GM18858 (cell line): ENCODE results near the gene MAGI2.
"Not testable (repeated sequence)": the region's sequence is repeated elsewhere in the genome, so short reads cannot be mapped to it uniquely, and the experiment has no call there.

ENCODE experiments used
- ATAC-seq: cut with Tn5 transposase; IDR thresholded peaks from one replicate; pipeline ENCODE4 v1.9.1; 2021; ENCODE audit not compliant: unreplicated experiment

Gene MAGI2

GRCh38 chr7:78261739-78262138 is 1191.7 kb downstream of the MAGI2 start:
- ATAC-seq: no peak

DNA sequence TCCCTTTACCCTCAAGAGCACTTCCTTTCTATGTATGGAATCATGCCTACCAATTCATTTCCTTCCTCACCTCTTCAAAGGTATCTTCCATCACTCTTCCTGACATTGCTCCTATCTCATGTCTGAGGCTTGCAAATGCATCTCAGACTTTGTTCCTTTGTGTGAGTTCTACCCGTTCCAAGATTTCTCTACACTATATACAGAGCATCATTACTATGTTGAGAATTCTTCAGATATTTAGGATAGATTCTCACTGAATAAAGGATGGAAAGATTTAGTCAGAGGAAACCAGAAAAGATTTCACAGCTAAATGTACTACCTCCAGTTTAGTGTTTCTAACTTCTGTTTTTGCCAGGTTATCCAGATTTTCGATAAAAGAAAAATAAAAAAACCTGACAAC is 1192.2 kb downstream of the MAGI2 start:
- no peak for ATAC-seq

GRCh38 chr7:78260826-78261225 is 1192.6 kb downstream of the MAGI2 start:
- no peak for ATAC-seq

GRCh38 chr7:78254726-78255055 is 1198.8 kb downstream of the MAGI2 start:
- no peak for ATAC-seq

GRCh38 chr7:78253850-78254725 is 1199.4 kb downstream of the MAGI2 start:
- no peak for ATAC-seq

GRCh38 chr7:78248867-78249266 is 1204.6 kb downstream of the MAGI2 start:
- no peak for ATAC-seq

GRCh38 chr7:78247910-78248689 is 1205.4 kb downstream of the MAGI2 start:
- ATAC-seq: no peak

- not testable (repeated sequence) for ATAC-seq
Measured at GRCh38 chr7:78240179-78240578, 1213.3 kb downstream of the MAGI2 start.

DNA sequence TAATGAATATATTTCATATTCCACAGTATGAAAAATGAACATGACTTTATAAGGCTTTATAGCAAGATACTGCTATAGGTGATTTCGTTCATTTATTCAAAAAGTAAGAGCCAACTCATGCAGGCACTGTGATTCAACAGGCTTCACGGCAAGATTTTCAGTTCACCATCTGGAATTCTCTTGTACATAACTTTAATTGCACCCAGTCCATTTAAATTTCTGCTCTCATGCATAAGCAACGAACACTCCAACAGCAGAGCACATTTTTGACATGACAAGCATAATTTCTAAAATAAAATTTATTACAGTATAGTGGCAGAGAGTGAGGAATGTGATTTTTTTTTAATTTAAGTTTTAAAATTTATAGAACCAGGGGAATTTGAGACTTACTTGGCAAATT is 1218.8 kb downstream of the MAGI2 start:
- ATAC-seq: no peak

- ATAC-seq: no peak
Measured at GRCh38 chr7:78232806-78233205, 1220.7 kb downstream of the MAGI2 start.

DNA sequence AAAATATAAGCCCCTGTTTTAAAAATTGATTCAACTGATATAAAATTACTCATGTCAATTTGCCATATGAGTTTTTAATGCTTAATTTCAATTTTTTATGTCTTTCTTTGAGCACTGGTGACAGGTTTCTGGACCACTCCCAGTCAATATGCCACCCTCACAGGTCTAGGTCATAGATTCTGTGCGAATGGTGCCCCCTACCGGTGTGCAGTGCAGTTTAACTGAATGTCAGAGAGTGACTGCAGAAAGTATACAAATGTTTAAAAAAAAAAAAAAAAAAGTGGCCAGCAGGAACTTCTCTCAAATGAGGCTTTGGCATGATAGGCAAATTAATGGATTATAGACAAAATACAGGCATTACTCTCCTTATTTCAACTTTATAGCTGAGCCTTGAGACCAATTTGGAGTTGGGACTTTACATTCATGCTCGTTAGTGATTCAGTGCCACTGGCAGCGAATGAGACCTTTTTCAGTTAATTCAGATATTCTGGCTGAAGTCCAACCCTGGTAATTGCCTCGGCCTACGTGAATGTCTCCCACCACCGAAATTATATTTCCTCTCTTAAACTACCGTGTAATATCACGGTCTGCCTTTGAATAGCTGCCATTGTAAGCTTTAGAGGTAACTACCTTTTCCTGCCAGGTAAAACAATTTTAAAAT is 1227.3 kb downstream of the MAGI2 start:
- no peak for ATAC-seq

DNA sequence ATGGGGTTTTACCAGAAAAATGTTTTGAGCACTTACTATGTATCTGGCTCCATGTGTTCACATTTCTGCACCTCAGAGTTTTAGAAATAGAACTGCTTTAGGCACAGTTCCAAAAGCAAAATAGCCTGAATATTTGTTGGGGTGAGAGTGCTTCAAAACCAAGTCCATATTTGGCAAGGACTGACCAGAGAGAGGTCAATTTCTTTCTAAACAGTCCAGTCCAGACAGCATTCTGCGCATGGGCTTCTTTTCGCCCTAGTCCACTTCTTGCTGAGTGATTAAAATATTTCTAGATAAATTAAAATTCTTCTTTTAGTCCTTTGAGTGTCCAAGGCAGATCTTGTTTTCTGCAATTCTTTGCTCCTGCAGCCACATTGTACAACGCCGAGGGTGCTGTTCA is 1227.9 kb downstream of the MAGI2 start:
- no peak for ATAC-seq

- no peak for ATAC-seq
Measured at GRCh38 chr7:78224923-78225322, 1228.5 kb downstream of the MAGI2 start.

DNA sequence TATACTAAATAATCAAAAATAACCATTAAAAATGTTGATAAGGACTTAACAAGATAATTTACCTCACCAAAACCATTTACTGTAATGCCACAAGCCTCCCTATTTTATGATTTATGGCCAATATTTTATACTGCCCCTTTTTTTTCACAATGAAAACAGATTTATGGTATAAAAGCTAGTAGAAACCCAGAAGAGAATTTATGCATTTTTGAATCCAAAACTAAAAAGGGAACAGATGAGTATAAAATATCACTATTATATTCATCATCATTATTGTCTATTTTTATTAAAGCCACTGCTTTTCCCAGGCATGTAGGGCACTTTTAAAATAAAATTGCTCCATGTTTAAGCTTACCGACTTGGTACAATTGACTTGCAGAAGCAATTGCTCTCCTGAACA is 1229.9 kb downstream of the MAGI2 start:
- no peak for ATAC-seq

DNA sequence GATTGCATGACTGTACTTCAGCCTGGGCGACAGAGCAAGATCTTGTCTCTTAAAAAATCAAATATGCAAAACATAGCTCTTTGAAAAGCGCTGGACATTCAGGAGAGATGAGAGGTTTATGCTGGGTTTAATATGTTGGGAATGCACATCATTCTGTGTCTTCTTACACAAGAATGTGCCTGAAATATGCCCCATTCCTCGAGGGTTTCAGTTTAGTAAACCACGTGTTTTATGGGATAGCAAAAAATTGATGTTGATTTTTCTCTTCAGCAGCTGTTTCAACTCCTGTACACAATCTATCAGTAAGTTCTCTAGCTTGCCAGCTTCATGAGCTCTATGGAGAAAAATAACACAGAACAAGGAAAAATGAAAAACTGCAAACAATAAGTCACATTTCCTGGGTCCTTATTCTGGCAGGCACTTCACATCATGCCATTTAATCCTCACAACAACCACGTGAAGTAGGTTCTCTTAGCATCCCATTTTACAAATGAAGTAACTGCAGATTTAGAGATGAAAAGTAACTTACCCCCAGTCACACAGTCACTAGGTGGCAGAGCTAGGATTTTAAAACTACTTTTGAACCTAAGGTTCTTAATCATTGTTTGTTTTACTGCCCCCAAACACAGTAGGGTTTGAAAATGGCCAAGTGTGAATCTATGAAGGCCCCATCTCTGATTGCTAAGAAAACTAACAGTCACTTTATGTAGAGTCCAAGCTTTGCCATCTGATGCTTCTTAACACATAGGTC is 1231.3 kb downstream of the MAGI2 start:
- ATAC-seq: no peak

- ATAC-seq: no peak
Measured at GRCh38 chr7:78220754-78221153, 1232.7 kb downstream of the MAGI2 start.

GRCh38 chr7:78218876-78219275 is 1234.6 kb downstream of the MAGI2 start:
- ATAC-seq: no peak

GRCh38 chr7:78218051-78218450 is 1235.4 kb downstream of the MAGI2 start:
- no peak for ATAC-seq

- ATAC-seq: no peak
Measured at GRCh38 chr7:78215199-78215598, 1238.3 kb downstream of the MAGI2 start.

DNA sequence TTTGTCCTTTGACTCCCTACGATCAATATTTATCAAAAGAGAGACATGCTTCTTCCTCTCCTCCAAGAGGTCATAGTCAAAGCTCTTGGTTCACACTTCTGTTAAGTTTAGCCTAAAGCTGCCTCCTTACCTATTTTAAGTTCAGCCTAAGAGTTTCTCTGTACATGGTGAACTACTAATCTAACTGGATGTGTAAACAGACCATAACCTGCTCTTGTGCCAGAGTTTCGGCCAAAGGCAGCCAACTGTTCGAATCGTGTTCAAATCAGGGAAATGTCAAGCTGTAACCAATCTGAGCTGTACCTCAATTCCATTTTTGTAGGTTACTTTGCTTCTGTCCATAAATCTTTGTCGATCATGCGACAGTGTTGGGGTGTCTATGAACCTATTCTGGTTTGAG is 1240.1 kb downstream of the MAGI2 start:
- no peak for ATAC-seq

- no peak for ATAC-seq
Measured at GRCh38 chr7:78212476-78213060, 1240.9 kb downstream of the MAGI2 start.
